GM12878 (cell line): ENCODE data around the gene ACADVL. TPM values are rescaled to one million over a fixed set of nuclear protein-coding genes. Genes with fewer than 3 reads are reported as not detected.

Source experiments
- ATAC-seq: fragments of 200-7000 bp; cut with Tn5 transposase; 3 replicates; pipeline ENCODE4 v1.9.1; 2020; ENCODE audit warnings: mild to moderate bottlenecking, moderate library complexity
- BruUV-seq: library from RNA; stranded (reverse); fragments of 400-500 nt; replicated peaks from 2 replicates; lab custom pipeline; 2021; lab: Mats Ljungman, UMichigan
- CTCF ChIA-PET: fragments of 300-600 bp; sonication (Branson Sonifier 250); formaldehyde crosslinking; extraction: SDS; loops from one replicate; lab custom pipeline; 2021; ENCODE audit warnings: inconsistent platforms; lab: Yijun Ruan, JAX
- POLR2A ChIA-PET: fragments of 350-600 bp; formaldehyde crosslinking; extraction: SDS; loops from one replicate; lab custom pipeline; 2021; ENCODE audit warnings: inconsistent platforms; lab: Charles Lee
- RAD21 ChIA-PET: fragments of 300-600 bp; sonication (Branson Sonifier 250); formaldehyde crosslinking; loops from one replicate; lab custom pipeline; 2023; ENCODE audit warnings: antibody characterized with exemption; ENCODE audit not compliant: unreplicated experiment; lab: Charles Lee
- SMC1A ChIA-PET: fragments of 300-600 bp; sonication (Branson Sonifier 250); formaldehyde crosslinking; loops from one replicate; lab custom pipeline; 2023; ENCODE audit not compliant: unreplicated experiment, uncharacterized antibody; lab: Charles Lee
- DNase-seq: peaks from one replicate; pipeline ENCODE4 v3.0.0-alpha.2; 2011; ENCODE audit warnings: low read depth, low spot score
- FAIRE-seq: peaks from 3 replicates; lab custom pipeline; 2011; peaks lifted over from hg19 to GRCh38; lab: Jason Lieb, UNC
- H2AFZ ChIP-seq: 2 replicates; pipeline ENCODE4 v1.6.0; 2011; ENCODE audit warnings: low read depth, low read length, control low read depth; ENCODE audit not compliant: control insufficient read depth
- H3K27ac ChIP-seq: 2 replicates; pipeline ENCODE4 v1.5.1; 2011; ENCODE audit warnings: control low read depth; ENCODE audit not compliant: control insufficient read depth, insufficient read depth
- H3K27me3 ChIP-seq, 2 experiments: replicated peaks in 1 of 2; 2 replicates each; pipeline versions ENCODE4 v1.6.0 to v1.6.1; 2011; ENCODE audit warnings: low read length in 1 of 2; ENCODE audit not compliant: control insufficient read depth in 2 of 2, insufficient read depth in 2 of 2
- H3K36me3 ChIP-seq, 2 experiments: 2 replicates each; pipeline ENCODE4 v1.5.1; 2011; ENCODE audit warnings: low read length in 1 of 2; ENCODE audit not compliant: control insufficient read depth in 2 of 2, insufficient read depth in 2 of 2
- H3K4me1 ChIP-seq: 2 replicates; pipeline ENCODE4 v1.6.1; 2011; ENCODE audit warnings: mild to moderate bottlenecking, low read length, moderate library complexity, mixed read lengths; ENCODE audit not compliant: control insufficient read depth, insufficient read depth
- H3K4me2 ChIP-seq: 2 replicates; pipeline ENCODE4 v1.6.0; 2011; ENCODE audit warnings: control low read depth; ENCODE audit not compliant: control insufficient read depth, insufficient read depth
- H3K4me3 ChIP-seq: fragments of 200-600 bp; sonication (generic); 2 replicates; pipeline ENCODE4 v1.5.1; 2016
- H3K79me2 ChIP-seq: 2 replicates; pipeline ENCODE4 v1.6.0; 2011; ENCODE audit warnings: low read length; ENCODE audit not compliant: control insufficient read depth, insufficient read depth
- H3K9ac ChIP-seq: 2 replicates; pipeline ENCODE4 v1.8.0; 2011; ENCODE audit warnings: low read length, control low read depth, mixed read lengths; ENCODE audit not compliant: control insufficient read depth, insufficient read depth
- H3K9me3 ChIP-seq: replicated peaks from 3 replicates; pipeline ENCODE4 v1.5.1; 2011; ENCODE audit warnings: mild to moderate bottlenecking, low read length; ENCODE audit not compliant: control insufficient read depth, insufficient read depth
- H4K20me1 ChIP-seq: 2 replicates; pipeline ENCODE4 v1.6.0; 2011; ENCODE audit not compliant: control insufficient read depth, insufficient read depth
- CREB1 ChIP-seq: IDR thresholded peaks from 2 replicates; pipeline ENCODE4 v1.6.1; 2012; ENCODE audit warnings: low read depth, mild to moderate bottlenecking, inconsistent platforms
- CREM ChIP-seq: IDR thresholded peaks from 2 replicates; pipeline ENCODE4 v1.6.1; 2014; ENCODE audit warnings: antibody characterized with exemption, low read depth
- NRF1 ChIP-seq: conservative IDR thresholded peaks from 2 replicates; pipeline ENCODE4 v1.6.1; 2011; ENCODE audit warnings: mild to moderate bottlenecking, low read depth, low read length, improper control_type of control experiment
- PAX5 ChIP-seq: IDR thresholded peaks from 2 replicates; pipeline ENCODE4 v1.6.1; 2011; ENCODE audit warnings: low read depth, low read length, borderline replicate concordance
- RAD51 ChIP-seq: fragments of 450-650 bp; IDR thresholded peaks from 2 replicates; pipeline ENCODE4 v1.6.1; 2016; ENCODE audit warnings: moderate library complexity, mild to moderate bottlenecking, inconsistent platforms
- SMAD1 ChIP-seq: fragments of 450-650 bp; IDR thresholded peaks from 2 replicates; pipeline ENCODE4 v1.6.1; 2018; ENCODE audit warnings: mild to moderate bottlenecking, low read depth; ENCODE audit not compliant: partially characterized antibody
- WGBS: methylation state at CpG from one replicate; pipeline ENCODE4 v1.1.6; 2016; ENCODE audit warnings: low lambda C conversion rate; ENCODE audit not compliant: insufficient replicate concordance, insufficient coverage; ENCODE audit errors: missing lambda C conversion rate; 5-methylcytosine and 5-hydroxymethylcytosine counted together
- in situ Hi-C: fragments of 300-500 bp; cut with MboI; formaldehyde crosslinking; loops from 9 replicates; pipeline ENCODE4 v1.14.3; 2018; ENCODE audit warnings: mixed read lengths
- intact Hi-C: fragments of 100-400 bp; cut with micrococcal nuclease; formaldehyde crosslinking; loops from one replicate; pipeline ENCODE4 v1.14.2; 2022; ENCODE audit not compliant: unreplicated experiment
- polyA plus RNA-seq, 11 experiments: library from polyadenylated mRNA; depleted of rRNA in 4 of 11; unstranded in 6 of 11; stranded (reverse) in 5 of 11; fragments of >200 nt; fragmentation: Nextera tagmentation in 4 of 11; fragmentation: Illumina TruSeq in 1 of 11; extraction: Ambion mirVana in 4 of 11; extraction: Trizol in 1 of 11; gene quantifications; 1 replicate in 1 of 11; 2 replicates in 10 of 11; pipeline versions ENCODE4 v1.2.1 to v1.2.3, GENCODE V29; 2011 to 2016; ENCODE audit warnings: inconsistent platforms in 2 of 11, missing spikeins in 2 of 11, low read depth in 1 of 11
- total RNA-seq, 4 experiments: library from RNA; depleted of rRNA in 3 of 4; stranded (reverse); fragments of >200 nt in 3 of 4; fragmentation: Illumina TruSeq in 1 of 4; extraction: Trizol in 1 of 4; gene quantifications; 2 replicates each; pipeline versions ENCODE4 v1.2.1 to v1.2.3, GENCODE V29; 2013 to 2021
- TF ChIP-seq, protein P1 (sequence below): fragments of 450-650 bp; IDR thresholded peaks from 2 replicates; pipeline ENCODE4 v1.6.1; 2016; ENCODE audit warnings: mild to moderate bottlenecking

The ACADVL gene
- total and polyA plus RNA-seq, 10 of the 15 experiments (the other 5 are each of a cell fraction or from before 2014, with no cell fraction given): 25.4 to 232 (median 180) TPM

DNA sequence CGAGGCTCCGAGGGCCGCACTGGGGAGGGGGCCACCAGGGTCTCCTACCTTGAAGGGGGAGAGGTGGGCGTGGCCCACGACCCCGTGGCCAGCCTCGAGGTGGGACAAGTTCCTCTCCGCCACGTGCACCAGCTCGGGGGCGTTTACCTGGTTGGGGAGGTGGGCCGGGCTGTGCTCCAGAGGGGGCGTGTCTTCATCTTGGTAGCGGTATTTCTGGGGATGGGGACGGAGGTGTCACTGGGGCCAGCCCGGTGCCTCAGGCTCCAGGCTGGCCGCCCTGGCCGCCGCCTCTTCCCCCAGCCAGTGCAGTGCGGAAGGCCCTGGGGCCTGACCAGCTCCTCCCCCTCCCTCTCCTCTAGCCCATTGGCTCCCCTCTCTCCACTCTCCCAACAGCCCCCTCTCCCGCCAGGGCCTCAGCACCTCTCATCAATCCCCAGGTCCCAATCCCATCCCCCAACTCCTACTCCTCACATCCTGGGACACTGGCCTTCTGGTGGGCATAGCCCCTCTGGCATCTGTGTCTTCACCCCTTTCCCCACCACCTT lies 11.6 kb upstream of the ACADVL start:
- ChIA-PET POLR2A (no interaction called here), RAD21 (no interaction called here), SMC1A (no interaction called here), CTCF (no interaction called here)
- Histone ChIP-seq H3K4me1 (peaks cover 6% of the 10 kb centered on the region; the same call in 1 of the 2 replicates), H3K79me2 (no peaks in the 10 kb centered on the region), H2AFZ (no peak overlapping the region), H4K20me1 (no peaks in the 10 kb centered on the region), H3K27me3 (no peaks in the 10 kb centered on the region), H3K4me3 (no peak overlapping the region), H3K27ac (no peak overlapping the region), H3K4me2 (no peak overlapping the region), H3K9me3 (no peaks in the 10 kb centered on the region), H3K9ac (no peak overlapping the region), H3K36me3 (no peaks in the 10 kb centered on the region)
- FAIRE-seq (no peak), DNase-seq (no peak), ATAC-seq (no peak)
- TF ChIP-seq RAD51 (no peak), SMAD1 (no peak), CREM (no peak), NRF1 (no peak), CREB1 (no peak), PAX5 (no peak)
- TF ChIP-seq, protein P1, sequence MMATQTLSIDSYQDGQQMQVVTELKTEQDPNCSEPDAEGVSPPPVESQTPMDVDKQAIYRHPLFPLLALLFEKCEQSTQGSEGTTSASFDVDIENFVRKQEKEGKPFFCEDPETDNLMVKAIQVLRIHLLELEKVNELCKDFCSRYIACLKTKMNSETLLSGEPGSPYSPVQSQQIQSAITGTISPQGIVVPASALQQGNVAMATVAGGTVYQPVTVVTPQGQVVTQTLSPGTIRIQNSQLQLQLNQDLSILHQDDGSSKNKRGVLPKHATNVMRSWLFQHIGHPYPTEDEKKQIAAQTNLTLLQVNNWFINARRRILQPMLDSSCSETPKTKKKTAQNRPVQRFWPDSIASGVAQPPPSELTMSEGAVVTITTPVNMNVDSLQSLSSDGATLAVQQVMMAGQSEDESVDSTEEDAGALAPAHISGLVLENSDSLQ: no peak
- in situ Hi-C loops (no loop called here), intact Hi-C loops (no loop called here)
- BruUV-seq: no TSS peak
- 35% methylated on average over 11 of the region's 21 CpGs for WGBS
